Activated T-cell treated with anti-CD3 and anti-CD28 coated beads for 4 hours (primary cell): ENCODE data around the gene KRTAP10-2.
"Not testable (repeated sequence)": the region's sequence is repeated elsewhere in the genome, so short reads cannot be mapped to it uniquely, and the experiment has no call there.

Experiments used
- DNase-seq: peaks from one replicate; pipeline ENCODE4 v3.0.0-alpha.2; 2020

The KRTAP10-2 gene

DNA sequence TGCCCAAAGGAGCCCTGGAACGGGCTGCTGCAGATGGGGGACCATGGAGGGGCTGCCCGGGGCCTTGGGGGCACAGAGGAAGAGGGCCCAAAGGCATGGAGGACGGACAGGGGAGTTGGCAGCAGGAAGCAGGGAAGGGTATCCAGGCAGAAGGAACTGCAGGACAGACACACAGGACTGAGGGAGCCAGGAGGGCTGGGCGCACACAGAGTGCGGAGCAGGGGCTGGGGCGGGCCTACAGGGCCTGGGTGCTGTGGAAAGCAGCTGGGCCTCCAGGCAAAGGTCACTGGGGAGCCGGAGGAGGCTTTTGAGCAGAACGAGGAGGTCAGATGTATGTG is 39.4 kb downstream of the KRTAP10-2 start:
- DNase-seq: no peak

DNA sequence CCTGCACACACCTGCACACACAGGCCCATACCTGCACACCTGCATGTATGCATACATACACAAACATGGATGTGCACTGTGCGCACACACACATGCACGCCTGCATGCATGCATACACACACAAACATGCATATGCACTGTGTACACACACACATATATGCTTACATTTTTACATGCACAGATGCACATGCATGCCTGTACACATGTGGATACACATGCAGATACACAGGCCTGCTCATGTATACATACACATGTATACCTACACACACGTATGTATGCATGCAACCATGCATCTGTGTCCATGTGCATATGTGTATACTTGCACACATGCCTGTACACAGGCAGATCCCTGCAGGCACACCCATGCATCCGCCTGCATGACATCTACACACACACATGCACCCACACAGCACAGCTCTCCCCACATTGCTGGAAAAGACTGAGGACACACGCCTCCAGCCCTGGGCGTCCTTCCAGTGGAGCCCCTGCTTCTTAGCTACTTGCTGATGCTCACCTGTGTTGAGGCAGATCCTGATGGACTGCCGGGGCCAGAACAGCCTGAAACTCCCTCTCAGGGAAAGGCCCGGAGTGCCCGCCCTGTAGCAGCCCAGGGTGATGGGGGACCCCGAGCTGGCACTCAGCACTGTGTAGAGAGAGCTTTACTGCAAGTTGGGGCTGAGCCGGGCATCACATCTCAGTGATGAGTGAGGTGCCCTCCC is 39.9 kb downstream of the KRTAP10-2 start:
- no peak for DNase-seq

DNA sequence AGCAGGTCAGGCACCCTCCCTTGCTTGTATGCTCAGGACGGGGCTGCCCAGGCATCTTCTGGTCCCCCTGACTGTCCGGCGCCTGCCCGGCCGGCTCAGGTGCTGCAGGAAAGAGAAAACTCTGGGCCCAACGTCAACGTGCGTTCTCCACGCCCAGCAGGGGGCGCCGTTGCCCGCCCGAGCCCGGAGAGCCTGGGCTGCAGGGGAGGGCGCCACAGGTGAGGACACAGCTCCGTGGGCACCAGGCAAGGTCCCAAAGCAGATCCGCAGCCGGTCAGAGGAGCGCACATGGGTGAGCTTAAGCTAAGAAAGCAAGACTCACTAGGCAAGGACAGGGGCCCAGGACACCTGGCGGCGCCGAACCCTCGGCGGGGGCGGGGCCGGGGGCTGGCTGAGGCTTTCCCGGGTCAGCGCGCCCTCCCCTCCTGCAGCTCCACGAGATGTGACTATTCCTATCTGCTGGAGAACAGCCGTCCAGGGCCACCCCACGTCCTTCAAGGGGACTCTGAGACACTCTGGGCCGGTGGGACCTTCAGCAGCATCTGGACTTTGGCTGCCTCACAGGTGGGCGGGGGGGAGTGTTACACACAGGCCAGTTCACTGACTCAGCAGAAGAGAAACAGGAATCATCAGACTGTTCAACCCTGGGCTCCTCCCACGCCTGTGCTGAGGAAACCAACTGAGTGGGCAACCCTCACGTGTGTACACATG is 40.6 kb downstream of the KRTAP10-2 start:
- peak; percentile 76 for DNase-seq

DNA sequence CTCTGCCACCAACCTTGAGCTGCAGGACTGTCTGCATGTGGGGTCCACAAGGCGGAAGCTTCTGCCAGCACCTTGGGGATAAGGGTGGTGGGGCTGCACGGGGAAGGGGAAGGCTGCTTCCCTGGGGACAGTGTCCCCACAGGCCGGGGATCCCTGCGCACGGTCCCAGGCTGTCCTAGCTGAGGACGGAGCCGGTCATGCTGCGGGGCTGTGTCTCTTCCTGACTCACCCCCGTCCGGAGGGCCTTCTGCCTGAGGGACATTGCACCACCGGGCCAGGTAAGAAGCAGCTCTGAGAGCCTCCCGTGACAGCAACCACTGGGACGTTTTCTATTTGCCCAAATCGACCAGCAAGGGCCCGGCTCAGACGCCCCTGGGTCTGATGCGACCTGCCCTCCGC is 41.2 kb downstream of the KRTAP10-2 start:
- no peak for DNase-seq

DNA sequence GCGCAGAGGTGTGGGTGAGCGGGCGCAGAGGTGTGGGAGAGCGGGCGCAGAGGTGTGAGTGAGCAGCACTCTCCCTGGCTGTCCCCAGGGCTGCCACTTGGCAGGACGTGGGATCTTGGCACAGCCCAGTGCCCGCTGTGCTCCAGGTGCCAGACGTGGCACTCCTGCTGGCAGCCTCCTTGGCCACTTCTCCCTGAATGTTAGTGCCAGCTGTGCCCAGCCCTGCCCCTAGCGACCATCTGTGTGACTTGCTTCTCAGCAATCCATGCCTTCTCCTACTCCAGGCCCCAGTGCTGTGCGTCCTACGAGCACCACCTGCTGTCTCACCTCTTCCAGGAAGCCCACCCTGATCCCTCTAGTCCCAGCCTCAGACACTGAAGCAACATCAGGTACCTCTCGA is 41.8 kb downstream of the KRTAP10-2 start:
- no peak for DNase-seq

DNA sequence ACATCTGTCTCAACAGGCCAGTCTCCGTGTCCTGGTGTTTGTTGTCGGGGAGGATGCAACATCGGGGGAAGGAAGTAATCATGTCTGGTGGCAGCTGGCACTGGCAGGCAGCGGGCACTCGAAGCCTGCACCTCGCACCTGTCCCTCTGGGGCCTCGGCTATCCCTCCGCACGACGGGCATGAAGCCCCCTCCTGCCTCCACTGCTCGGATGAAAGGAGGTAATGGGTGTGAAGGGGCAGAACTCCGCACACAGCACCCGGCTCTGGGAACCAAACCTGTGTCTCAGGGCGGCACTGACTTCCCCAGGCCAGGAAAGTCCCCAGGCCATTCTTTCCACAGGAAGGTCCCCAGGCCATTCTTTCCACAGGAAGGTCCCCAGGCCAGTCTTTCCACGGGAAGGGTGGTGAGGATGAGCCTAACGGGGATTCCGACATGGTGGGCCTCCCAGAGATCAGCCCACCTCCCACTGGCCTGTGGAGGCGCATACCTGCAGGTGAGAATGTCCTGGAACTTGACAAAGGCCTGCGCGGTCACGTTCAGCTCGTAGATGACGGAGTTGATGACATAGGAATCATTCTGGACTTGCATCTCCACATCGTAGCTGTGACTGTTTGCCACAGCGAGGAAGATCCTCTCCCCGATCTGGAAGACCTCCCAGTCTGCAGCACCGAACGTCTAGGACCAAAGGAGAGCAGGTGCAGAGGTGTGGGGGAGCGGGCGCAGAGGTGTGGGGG is 42.4 kb downstream of the KRTAP10-2 start:
- DNase-seq: no peak

DNA sequence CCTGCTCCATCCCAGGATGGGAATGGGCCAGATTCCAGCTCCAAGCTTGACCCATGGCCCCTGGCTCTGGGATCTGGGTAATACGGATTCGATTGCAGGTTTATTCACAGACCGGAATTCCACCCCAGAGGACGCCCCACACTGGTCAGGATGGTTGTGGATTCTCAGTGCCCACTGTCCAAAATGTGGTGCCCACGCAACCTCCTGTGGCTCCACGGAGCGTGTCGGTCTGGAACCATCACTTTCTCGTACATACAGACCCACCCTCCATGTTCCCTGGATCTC is 42.9 kb downstream of the KRTAP10-2 start:
- no peak for DNase-seq

DNA sequence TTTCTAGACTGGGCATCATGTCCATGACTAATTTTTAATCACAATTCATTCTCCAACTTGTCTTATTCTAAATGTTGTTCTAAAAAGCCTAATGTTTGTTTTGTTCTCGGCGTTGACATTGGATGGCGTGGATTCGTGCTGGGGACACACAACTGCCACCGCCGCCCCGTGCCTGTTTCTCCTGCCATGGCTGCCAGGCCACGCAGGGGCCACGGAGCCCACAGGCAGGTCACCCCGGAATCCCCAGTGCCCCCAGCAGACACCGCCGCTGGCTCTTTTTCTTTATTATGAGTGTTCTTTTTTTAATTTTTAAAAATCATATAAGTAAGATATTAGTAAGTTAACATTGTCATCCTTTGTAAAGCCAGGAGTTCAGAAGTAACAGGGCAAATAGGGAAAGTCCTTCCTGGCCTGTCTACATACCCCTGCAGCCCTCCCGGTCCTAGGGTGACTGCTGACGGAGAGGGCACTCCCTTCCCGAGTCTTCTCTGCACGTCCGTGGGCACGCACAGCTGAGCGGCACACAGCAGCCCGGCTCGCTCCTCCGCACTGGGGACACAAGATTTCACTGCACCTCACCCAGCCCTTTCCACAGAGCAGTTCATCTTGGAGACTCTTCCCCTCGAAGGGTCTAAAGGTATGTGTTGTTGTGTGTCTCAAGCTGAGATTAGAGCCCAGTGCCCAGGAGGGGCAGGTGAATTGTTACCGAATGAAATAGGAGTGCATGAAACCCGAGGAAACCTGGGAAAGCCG is 43.5 kb downstream of the KRTAP10-2 start:
- DNase-seq: no peak

DNA sequence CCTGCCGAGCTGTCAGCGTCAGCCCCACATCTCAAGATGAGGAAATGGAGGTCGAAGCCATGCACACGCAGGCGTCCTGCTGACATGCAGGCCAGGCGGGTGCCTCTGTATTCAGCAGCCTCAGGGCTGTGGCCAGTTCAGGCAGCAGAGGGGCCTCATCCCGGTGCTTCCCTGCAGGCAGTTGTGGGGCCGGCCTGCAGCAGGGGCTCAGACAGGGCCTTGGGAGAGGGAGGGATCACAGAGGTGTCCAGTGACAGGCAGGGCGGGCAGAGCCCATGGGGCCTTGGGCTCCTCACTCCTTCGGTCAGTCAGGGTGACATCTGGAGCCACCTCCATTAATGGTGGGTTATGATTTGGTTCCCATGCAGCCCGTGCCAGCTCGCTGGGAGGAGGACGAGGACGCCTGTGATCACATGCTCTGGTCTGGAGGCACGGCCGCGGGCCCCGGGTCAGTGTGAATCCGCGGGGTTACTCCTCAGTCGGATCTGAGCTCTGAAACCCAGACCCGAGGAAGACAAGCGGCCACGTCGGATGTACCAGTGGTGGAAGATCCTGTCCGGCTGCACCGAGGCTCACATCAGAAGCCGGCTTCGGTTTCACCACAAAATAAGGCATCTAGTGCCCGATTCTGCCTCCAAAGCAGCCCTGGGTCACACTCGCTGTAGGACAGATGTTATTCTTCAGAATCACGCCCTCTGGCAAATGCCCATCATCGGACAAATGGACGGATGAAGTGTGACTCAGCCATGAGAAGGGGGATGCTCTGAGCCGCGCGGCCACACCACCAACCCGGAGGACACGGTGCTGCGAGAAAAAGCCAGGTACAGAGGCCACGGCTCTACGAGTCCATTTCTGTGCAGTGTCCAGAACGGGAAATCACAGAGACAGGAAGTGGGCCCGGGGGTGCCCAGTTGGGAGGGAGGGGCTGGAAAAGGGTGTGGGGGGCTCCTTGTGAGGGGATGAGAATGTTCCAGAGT is 44.7 kb downstream of the KRTAP10-2 start:
- DNase-seq: no peak

DNA sequence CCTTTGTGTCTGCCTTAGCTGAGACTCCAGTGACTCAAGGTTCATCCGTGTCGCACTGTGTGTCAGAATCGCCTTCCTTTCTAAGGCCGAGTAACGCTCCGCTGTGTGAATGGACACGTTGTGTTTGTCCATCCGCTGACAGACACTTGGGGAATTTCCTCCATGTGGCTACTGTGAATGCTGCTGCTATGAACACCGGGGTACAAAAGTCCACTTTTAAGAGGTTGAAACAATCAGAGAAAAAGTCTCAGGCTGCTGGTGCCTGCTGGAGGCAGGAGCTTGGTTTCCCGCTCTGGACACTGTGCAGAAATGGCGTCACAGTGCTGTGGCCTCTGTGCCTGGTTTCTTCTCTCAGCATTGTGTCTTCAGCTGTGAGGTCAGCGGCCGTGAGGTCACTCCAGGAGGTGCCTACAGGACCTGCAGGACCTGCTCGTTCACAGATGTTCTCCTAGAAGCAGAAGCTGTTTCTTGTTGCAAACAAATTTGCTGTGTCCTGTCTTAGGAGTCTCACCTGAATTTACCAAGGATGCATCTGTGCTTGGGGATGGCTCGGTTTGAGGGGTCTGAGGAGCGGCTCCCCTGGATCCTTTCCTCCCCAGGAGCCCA is 45.5 kb downstream of the KRTAP10-2 start:
- no peak for DNase-seq

DNA sequence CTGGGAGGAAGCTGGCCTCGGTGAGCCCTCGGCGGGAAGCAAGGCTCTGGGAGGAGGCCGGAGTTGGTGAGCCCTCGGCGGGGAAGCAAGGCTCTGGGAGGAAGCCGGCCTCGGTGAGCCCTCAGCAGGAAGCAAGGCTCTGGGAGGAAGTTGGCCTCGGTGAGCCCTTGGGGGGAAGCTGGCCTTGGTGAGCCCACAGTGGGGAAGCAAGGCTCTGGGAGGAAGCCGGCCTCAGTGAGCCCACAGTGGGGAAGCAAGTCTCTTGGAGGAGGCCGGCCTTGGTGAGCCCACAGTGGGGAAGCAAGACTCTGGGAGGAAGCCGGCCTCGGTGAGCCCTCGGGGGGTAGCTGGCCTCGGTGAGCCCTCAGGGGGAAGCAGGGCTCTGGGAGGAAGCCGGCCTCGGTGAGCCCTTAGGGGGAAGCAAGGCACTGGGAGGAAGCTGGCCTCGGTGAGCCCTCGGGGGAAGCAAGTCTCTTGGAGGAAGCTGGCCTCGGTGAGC is 47.4 kb downstream of the KRTAP10-2 start:
- no peak for DNase-seq

DNA sequence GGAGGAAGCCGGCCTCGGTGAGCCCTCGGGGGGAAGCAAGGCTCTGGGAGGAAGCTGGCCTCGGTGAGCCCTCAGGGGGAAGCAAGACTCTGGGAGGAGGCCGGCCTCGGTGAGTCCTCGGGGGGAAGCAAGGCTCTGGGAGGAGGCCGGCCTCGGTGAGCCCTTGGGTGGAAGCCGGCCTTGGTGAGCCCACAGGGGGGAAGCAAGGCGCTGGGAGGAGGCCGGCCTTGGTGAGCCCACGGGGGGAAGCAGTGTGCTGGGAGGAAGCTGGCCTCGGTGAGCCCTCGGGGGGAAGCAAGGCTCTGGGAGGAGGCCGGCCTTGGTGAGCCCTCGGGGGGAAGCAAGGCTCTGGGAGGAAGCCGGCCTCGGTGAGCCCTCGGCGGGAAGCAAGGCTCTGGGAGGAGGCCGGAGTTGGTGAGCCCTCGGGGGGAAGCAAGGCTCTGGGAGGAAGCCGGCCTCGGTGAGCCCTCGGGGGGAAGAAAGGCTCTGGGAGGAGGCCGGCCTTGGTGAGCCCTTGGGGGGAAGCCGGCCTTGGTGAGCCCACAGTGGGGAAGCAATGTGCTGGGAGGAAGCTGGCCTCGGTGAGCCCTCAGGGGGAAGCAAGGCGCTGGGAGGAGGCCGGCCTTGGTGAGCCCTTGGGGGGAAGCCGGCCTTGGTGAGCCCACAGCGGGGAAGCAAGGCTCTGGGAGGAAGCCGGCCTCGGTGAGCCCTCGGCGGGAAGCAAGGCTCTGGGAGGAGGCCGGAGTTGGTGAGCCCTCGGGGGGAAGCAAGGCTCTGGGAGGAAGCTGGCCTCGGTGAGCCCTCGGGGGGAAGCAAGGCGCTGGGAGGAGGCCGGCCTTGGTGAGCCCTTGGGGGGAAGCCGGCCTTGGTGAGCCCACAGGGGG is 48.1 kb downstream of the KRTAP10-2 start:
- not testable (repeated sequence) for DNase-seq

DNA sequence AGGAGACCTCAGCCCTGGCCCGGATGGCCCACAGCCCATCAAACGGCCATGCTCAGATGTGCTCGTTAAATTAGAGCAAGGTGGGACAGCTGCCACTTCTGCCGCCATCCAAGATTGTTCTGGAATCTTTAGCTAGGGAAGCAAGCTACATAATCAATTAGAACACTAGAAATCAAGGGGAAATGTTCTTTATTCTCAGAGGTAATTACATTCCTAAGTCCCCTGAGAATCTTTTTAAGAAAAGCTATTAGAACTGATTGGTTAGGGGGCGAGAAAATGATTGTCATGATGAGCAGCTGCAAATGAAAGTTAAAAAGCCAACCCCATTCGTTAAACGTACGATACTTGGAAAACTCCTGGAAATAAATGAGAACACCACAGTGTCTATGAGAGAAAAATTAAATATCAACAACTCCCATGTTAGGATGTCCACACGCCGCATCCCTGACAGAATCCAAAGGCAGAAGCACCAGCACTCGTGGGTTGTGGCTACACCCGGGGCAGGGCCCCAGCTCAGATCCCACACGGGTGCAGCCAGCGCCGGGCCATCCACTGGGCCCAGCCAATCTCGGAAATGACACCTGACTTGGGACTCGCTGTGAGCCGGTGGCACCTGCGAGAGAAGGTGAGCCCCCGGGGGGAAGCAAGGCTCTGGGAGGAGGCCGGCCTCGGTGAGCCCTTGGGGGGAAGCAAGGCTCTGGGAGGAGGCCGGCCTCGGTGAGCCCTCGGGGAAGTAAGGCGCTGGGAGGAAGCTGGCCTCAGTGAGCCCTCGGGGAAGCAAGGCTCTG is 48.9 kb downstream of the KRTAP10-2 start:
- no peak for DNase-seq
